ENCODE results near the gene TMEM145. TPM values are rescaled to one million over a fixed set of nuclear protein-coding genes. Genes with fewer than 3 reads are reported as not detected.

TMEM145 gene
- total and polyA plus RNA-seq, 9 of the 15 experiments (the other 6 are each of a cell fraction or from before 2014, with no cell fraction given): 0.80 to 5.5 (median 1.9) TPM; not detected in 3

DNA sequence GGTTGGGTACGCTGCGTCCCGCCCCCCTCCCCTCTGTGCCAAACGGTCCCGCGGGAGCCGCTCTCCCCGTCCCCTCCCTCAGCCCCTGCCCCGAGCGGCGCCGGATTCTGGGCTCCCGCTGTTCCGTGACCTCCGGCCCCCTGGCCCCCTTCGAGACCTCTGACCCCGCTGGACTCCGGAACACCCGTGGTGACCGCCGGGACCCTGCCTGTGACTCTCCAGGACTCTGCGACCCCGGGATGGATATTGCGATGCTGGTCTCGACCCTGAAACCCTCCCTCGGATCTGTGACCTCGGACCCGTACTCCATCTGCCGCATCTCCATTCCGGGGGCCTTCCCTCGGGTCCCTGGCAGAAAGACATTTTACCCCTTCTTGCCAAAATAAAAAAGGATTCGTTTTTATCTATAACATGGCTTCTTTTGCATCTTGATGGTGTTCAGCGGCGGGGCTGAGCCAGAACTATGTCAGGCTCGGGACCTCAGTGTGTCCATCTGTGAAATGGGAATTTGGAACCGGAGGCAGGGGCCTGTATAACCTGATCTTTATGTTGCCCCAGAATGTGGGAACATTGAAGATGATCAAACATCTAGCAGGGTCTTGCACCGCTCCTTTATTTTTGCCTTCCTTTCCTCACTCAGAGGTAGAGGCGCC lies 11.7 kb downstream of the TMEM145 start (continued):
- TF ChIP-seq, protein P1, sequence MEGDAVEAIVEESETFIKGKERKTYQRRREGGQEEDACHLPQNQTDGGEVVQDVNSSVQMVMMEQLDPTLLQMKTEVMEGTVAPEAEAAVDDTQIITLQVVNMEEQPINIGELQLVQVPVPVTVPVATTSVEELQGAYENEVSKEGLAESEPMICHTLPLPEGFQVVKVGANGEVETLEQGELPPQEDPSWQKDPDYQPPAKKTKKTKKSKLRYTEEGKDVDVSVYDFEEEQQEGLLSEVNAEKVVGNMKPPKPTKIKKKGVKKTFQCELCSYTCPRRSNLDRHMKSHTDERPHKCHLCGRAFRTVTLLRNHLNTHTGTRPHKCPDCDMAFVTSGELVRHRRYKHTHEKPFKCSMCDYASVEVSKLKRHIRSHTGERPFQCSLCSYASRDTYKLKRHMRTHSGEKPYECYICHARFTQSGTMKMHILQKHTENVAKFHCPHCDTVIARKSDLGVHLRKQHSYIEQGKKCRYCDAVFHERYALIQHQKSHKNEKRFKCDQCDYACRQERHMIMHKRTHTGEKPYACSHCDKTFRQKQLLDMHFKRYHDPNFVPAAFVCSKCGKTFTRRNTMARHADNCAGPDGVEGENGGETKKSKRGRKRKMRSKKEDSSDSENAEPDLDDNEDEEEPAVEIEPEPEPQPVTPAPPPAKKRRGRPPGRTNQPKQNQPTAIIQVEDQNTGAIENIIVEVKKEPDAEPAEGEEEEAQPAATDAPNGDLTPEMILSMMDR (IDR thresholded peaks at IDR 0.05 in 2 of 3, conservative IDR thresholded peaks at IDR 0.05 in 1 of 3; ENCODE audit: insufficient read depth in 2 of 3, low read depth in 1 of 3, low read length in 3 of 3): no peak; a peak in 2 of 6 replicates
- TF ChIP-seq ZNF785 (CRISPR knock-in tag; IDR thresholded peaks at IDR 0.05) (no peak), SRSF7 (optimal IDR thresholded peaks at IDR 0.05; ENCODE audit: low read depth, low read length) (no peak), KDM2B (CRISPR knock-in tag; IDR thresholded peaks at IDR 0.05) (no peak), CHD1 (IDR thresholded peaks at IDR 0.05; ENCODE audit: low read length) (no peak), MED1 (CRISPR knock-in tag; IDR thresholded peaks at IDR 0.05; ENCODE audit: borderline replicate concordance) (no peak), ASH1L (IDR thresholded peaks at IDR 0.05; ENCODE audit: borderline replicate concordance, low read depth, partially characterized antibody) (no peak), SIRT6 (IDR thresholded peaks at IDR 0.05; ENCODE audit: low read depth, low read length) (no peak), SAFB2 (IDR thresholded peaks at IDR 0.05; ENCODE audit: borderline replicate concordance, low read depth, low read length, severe bottlenecking) (no peak), SREBF2 (CRISPR knock-in tag; IDR thresholded peaks at IDR 0.05) (no peak), RBM15 (IDR thresholded peaks at IDR 0.05; ENCODE audit: insufficient read depth, low read length) (no peak), MTF1 (CRISPR knock-in tag; IDR thresholded peaks at IDR 0.05; ENCODE audit: borderline replicate concordance) (no peak), U2AF2 (optimal IDR thresholded peaks at IDR 0.05; ENCODE audit: low read depth, low read length) (no peak), SMARCA4 (IDR thresholded peaks at IDR 0.05) (no peak), E2F3 (CRISPR knock-in tag; IDR thresholded peaks at IDR 0.05) (no peak), ZNF76 (CRISPR knock-in tag; IDR thresholded peaks at IDR 0.05; ENCODE audit: borderline replicate concordance) (no peak), CBFA2T3 (IDR thresholded peaks at IDR 0.05) (no peak), MTA1 (IDR thresholded peaks at IDR 0.05; ENCODE audit: borderline replicate concordance) (no peak)
- TF ChIP-seq, protein P2, sequence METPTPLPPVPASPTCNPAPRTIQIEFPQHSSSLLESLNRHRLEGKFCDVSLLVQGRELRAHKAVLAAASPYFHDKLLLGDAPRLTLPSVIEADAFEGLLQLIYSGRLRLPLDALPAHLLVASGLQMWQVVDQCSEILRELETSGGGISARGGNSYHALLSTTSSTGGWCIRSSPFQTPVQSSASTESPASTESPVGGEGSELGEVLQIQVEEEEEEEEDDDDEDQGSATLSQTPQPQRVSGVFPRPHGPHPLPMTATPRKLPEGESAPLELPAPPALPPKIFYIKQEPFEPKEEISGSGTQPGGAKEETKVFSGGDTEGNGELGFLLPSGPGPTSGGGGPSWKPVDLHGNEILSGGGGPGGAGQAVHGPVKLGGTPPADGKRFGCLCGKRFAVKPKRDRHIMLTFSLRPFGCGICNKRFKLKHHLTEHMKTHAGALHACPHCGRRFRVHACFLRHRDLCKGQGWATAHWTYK (CRISPR knock-in tag; IDR thresholded peaks at IDR 0.05): no peak
- TF ChIP-seq, protein P3, sequence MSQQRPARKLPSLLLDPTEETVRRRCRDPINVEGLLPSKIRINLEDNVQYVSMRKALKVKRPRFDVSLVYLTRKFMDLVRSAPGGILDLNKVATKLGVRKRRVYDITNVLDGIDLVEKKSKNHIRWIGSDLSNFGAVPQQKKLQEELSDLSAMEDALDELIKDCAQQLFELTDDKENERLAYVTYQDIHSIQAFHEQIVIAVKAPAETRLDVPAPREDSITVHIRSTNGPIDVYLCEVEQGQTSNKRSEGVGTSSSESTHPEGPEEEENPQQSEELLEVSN (IDR thresholded peaks at IDR 0.05; ENCODE audit: borderline replicate concordance in 1 of 2, extremely low read depth in 1 of 2, insufficient read depth in 1 of 2, insufficient read length in 1 of 2, low read depth in 1 of 2, low read length in 1 of 2, poor library complexity in 1 of 2, severe bottlenecking in 1 of 2): no peak
- TF ChIP-seq, protein P4, sequence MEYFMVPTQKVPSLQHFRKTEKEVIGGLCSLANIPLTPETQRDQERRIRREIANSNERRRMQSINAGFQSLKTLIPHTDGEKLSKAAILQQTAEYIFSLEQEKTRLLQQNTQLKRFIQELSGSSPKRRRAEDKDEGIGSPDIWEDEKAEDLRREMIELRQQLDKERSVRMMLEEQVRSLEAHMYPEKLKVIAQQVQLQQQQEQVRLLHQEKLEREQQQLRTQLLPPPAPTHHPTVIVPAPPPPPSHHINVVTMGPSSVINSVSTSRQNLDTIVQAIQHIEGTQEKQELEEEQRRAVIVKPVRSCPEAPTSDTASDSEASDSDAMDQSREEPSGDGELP (CRISPR knock-in tag; IDR thresholded peaks at IDR 0.05; ENCODE audit: borderline replicate concordance): no peak

All from K562 (cell line).